ENCODE measurements around the gene HSD11B2.

Gene HSD11B2

DNA sequence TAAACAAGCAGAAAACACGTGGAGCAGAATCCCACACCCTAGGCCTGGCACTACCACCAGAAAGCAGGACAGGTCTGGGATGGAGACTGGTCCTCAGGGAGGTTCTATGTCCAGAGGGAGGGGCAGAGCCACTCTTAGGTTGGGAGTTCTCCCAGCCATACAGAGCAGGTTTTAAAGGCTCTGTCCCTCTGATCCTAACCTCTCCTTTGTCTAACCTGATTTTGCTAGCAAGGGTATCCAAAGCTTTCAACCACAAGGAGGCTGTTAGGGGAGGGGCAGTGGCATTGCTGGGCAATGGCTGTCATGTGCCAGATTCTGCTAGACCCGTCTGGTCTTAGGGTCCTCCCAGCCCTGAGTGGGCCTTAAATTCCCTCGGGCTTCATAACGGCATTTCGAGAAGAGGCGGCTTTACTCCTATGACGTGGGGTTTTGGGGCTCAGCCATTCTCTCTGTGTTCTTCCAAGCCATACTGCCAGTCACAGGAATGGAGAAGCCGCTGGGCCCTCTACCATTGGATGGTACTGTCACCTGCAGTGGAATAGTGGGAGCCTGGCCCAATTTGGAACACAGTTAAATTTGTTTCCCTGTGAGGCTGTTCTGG lies 43.3 kb upstream of the HSD11B2 start:
- no peaks in the 10 kb centered on the region for H4K20me1 ChIP-seq (ENCODE audit: insufficient read depth, low read length)
- no peaks in the 10 kb centered on the region for H3F3A ChIP-seq (ENCODE audit: insufficient read depth, low read length)
- no peak overlapping the region for H2AFZ ChIP-seq (ENCODE audit: low read length)
- no peaks in the 10 kb centered on the region for H3K79me2 ChIP-seq (ENCODE audit: insufficient read depth, low read length)
- no peak overlapping the region for H3K27ac ChIP-seq (ENCODE audit: low read depth, low read length, poor library complexity, severe bottlenecking)
- H3K27me3 ChIP-seq (ENCODE audit: insufficient read depth, low read length): no peaks in the 10 kb centered on the region
- no peak overlapping the region for H3K4me3 ChIP-seq (ENCODE audit: low read depth, low read length, poor library complexity, severe bottlenecking)
- H3K36me3 ChIP-seq (ENCODE audit: insufficient read depth, low read length): no peaks in the 10 kb centered on the region
- no peaks in the 10 kb centered on the region for H3K9me3 ChIP-seq (ENCODE audit: low read length)
- TF ChIP-seq EZH2 (IDR thresholded peaks at IDR 0.05; ENCODE audit: borderline replicate concordance, low read length): no peak
- TF ChIP-seq, protein P1, sequence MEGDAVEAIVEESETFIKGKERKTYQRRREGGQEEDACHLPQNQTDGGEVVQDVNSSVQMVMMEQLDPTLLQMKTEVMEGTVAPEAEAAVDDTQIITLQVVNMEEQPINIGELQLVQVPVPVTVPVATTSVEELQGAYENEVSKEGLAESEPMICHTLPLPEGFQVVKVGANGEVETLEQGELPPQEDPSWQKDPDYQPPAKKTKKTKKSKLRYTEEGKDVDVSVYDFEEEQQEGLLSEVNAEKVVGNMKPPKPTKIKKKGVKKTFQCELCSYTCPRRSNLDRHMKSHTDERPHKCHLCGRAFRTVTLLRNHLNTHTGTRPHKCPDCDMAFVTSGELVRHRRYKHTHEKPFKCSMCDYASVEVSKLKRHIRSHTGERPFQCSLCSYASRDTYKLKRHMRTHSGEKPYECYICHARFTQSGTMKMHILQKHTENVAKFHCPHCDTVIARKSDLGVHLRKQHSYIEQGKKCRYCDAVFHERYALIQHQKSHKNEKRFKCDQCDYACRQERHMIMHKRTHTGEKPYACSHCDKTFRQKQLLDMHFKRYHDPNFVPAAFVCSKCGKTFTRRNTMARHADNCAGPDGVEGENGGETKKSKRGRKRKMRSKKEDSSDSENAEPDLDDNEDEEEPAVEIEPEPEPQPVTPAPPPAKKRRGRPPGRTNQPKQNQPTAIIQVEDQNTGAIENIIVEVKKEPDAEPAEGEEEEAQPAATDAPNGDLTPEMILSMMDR (IDR thresholded peaks at IDR 0.05; ENCODE audit: low read length): no peak
- no peak overlapping the region for H3K9ac ChIP-seq (ENCODE audit: low read length)
- H3K9me2 ChIP-seq (ENCODE audit: low read depth, low read length): no peaks in the 10 kb centered on the region
- no peak overlapping the region for H3K4me2 ChIP-seq (ENCODE audit: low read length)
- H3K4me1 ChIP-seq (ENCODE audit: insufficient read depth, low read length, severe bottlenecking): no peaks in the 10 kb centered on the region

DNA sequence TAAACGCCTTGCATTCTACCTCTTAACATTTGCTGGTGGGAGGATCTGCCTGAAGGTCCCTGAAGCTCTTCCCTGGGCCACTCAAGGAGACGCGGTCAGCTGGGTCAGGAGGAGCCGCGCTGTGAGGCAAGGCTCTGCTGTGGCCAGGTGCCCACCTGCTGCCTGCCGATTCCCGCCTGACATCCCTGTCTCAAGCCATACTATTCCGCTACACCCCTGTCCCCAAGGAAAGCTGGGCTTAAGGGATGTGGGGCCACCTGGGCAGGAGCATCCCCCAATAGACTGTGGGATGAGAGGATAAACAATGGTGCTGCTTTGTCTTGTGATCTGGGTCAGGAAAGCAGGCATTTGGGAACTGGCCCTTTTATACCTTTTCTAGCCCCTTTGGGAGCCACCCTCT lies 42.7 kb upstream of the HSD11B2 start:
- Histone ChIP-seq H3K36me3 (ENCODE audit: insufficient read depth, low read length) (no peaks in the 10 kb centered on the region), H3K27ac (ENCODE audit: low read depth, low read length, poor library complexity, severe bottlenecking) (no peak overlapping the region), H3K4me2 (ENCODE audit: low read length) (no peak overlapping the region), H3K9me3 (ENCODE audit: low read length) (no peaks in the 10 kb centered on the region), H4K20me1 (ENCODE audit: insufficient read depth, low read length) (no peaks in the 10 kb centered on the region), H3K4me1 (ENCODE audit: insufficient read depth, low read length, severe bottlenecking) (no peaks in the 10 kb centered on the region), H3F3A (ENCODE audit: insufficient read depth, low read length) (no peaks in the 10 kb centered on the region), H2AFZ (ENCODE audit: low read length) (no peak overlapping the region), H3K4me3 (ENCODE audit: low read depth, low read length, poor library complexity, severe bottlenecking) (no peak overlapping the region), H3K9me2 (ENCODE audit: low read depth, low read length) (no peaks in the 10 kb centered on the region), H3K79me2 (ENCODE audit: insufficient read depth, low read length) (no peaks in the 10 kb centered on the region), H3K27me3 (ENCODE audit: insufficient read depth, low read length) (no peaks in the 10 kb centered on the region), H3K9ac (ENCODE audit: low read length) (no peak overlapping the region)
- TF ChIP-seq, protein P1 (IDR thresholded peaks at IDR 0.05; ENCODE audit: low read length): no peak
- no peak for TF ChIP-seq EZH2 (IDR thresholded peaks at IDR 0.05; ENCODE audit: borderline replicate concordance, low read length)

DNA sequence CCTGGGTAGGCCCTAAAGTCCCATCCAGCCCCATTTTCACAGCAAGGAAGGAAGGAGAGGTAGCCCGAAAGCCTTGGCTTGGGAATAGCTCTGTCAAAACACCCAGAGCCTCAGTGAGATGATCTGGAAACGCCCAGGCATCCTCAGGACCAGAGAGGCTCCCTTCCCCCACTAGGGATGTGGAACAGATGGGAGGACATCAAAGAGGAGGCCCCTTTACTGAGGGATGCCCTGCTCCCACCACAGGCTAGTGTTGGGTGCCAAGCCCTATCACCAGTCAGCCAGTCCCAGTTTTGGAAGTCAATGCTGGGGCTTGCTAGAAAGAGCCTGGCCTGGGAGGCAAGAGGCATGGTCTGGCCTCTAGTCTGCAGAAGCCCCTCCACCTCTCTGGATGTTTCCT lies 42.3 kb upstream of the HSD11B2 start:
- Histone ChIP-seq H3K36me3 (ENCODE audit: insufficient read depth, low read length) (no peaks in the 10 kb centered on the region), H4K20me1 (ENCODE audit: insufficient read depth, low read length) (no peaks in the 10 kb centered on the region), H3K9me3 (ENCODE audit: low read length) (no peaks in the 10 kb centered on the region), H3K4me3 (ENCODE audit: low read depth, low read length, poor library complexity, severe bottlenecking) (no peak overlapping the region), H3K9me2 (ENCODE audit: low read depth, low read length) (no peaks in the 10 kb centered on the region), H3K27me3 (ENCODE audit: insufficient read depth, low read length) (no peaks in the 10 kb centered on the region), H2AFZ (ENCODE audit: low read length) (no peak overlapping the region), H3K27ac (ENCODE audit: low read depth, low read length, poor library complexity, severe bottlenecking) (no peak overlapping the region), H3K79me2 (ENCODE audit: insufficient read depth, low read length) (no peaks in the 10 kb centered on the region), H3F3A (ENCODE audit: insufficient read depth, low read length) (no peaks in the 10 kb centered on the region), H3K4me1 (ENCODE audit: insufficient read depth, low read length, severe bottlenecking) (no peaks in the 10 kb centered on the region), H3K4me2 (ENCODE audit: low read length) (no peak overlapping the region), H3K9ac (ENCODE audit: low read length) (no peak overlapping the region)
- TF ChIP-seq, protein P1 (IDR thresholded peaks at IDR 0.05; ENCODE audit: low read length): no peak
- no peak for TF ChIP-seq EZH2 (IDR thresholded peaks at IDR 0.05; ENCODE audit: borderline replicate concordance, low read length)
